Upper lobe of left lung (tissue), 6 donors: ENCODE data around the gene LMOD1. TPM values are rescaled to one million over a fixed set of nuclear protein-coding genes. Genes with fewer than 3 reads are reported as not detected.
"Not testable (repeated sequence)": the region's sequence is repeated elsewhere in the genome, so short reads cannot be mapped to it uniquely, and the experiment has no call there.

Experiments used
- ATAC-seq, 2 donors: fragments of 200-7000 bp; cut with Tn5 transposase; one replicate each; pipeline ENCODE4 v1.9.1; 2022; ENCODE audit warnings: mild to moderate bottlenecking in 2 of 2, moderate library complexity in 2 of 2; ENCODE audit not compliant: low FRiP score in 2 of 2
- DNase-seq, 2 donors: peaks; one replicate each; pipeline ENCODE4 v3.0.0-alpha.2; 2019 to 2020
- H3K27ac ChIP-seq, 4 donors: fragments of 200-600 bp; sonication (generic); one replicate each; pipeline ENCODE4 v1.5.1; 2016 to 2019
- H3K27me3 ChIP-seq, 4 donors: fragments of 200-600 bp; sonication (generic); one replicate each; pipeline ENCODE4 v1.5.1; 2017 to 2019
- H3K36me3 ChIP-seq, 4 donors: fragments of 200-600 bp; sonication (generic); one replicate each; pipeline ENCODE4 v1.5.1; 2016 to 2019
- H3K4me1 ChIP-seq, 4 donors: fragments of 200-600 bp; sonication (generic); one replicate each; pipeline ENCODE4 v1.5.1; 2018 to 2019
- H3K4me3 ChIP-seq, 4 donors: fragments of 200-600 bp; sonication (generic); one replicate each; pipeline ENCODE4 v1.5.1; 2017 to 2019; ENCODE audit warnings: mild to moderate bottlenecking in 2 of 4, moderate library complexity in 1 of 4
- H3K9me3 ChIP-seq, 4 donors: fragments of 200-600 bp; sonication (generic); one replicate each; pipeline ENCODE4 v1.5.1; 2018 to 2019
- EP300 ChIP-seq, 4 donors: sonication (generic); formaldehyde crosslinking; IDR thresholded peaks; one replicate each; pipeline ENCODE4 v1.5.1; 2017; ENCODE audit warnings: antibody characterized with exemption in 4 of 4, control low read depth in 2 of 4
- POLR2A ChIP-seq, 4 donors: fragments of 450-650 bp; IDR thresholded peaks; one replicate each; pipeline ENCODE4 v1.5.1; 2016 to 2017; ENCODE audit warnings: antibody characterized with exemption in 4 of 4, mild to moderate bottlenecking in 2 of 4
- POLR2AphosphoS5 ChIP-seq, 2 donors: sonication (generic); formaldehyde crosslinking; IDR thresholded peaks; one replicate each; pipeline ENCODE4 v1.5.1; 2017; ENCODE audit warnings: antibody characterized with exemption in 2 of 2
- WGBS, 2 donors: methylation state at CpG; one replicate each; pipeline ENCODE4 v1.1.5; 2017 to 2018; 5-methylcytosine and 5-hydroxymethylcytosine counted together
- total RNA-seq, 6 donors: library from RNA; depleted of rRNA in 4 of 6; stranded (reverse); fragments of >200 nt in 4 of 6; gene quantifications; one replicate each; pipeline versions ENCODE4 v1.1.0 to v1.2.1, GENCODE V29; 2016 to 2021
- TF ChIP-seq, protein P1 (sequence below), 6 experiments: fragments of 450-650 bp in 4 of 6; fragments of 200-600 bp in 2 of 6; sonication (generic) in 2 of 6; IDR thresholded peaks; one replicate each; pipeline ENCODE4 v1.5.1; 2016 to 2019; ENCODE audit warnings: antibody characterized with exemption in 6 of 6
- donor health status: DM: no; HTN: no; CAD: no; lungs with moderate emphysema.
- donor health status: DM: no; HTN: yes; CAD: no; lungs with severe emphysema.

The LMOD1 gene
- total RNA-seq, 6 donors from 2014 or later = 16.6 to 28.1 (median 22.9) TPM

DNA sequence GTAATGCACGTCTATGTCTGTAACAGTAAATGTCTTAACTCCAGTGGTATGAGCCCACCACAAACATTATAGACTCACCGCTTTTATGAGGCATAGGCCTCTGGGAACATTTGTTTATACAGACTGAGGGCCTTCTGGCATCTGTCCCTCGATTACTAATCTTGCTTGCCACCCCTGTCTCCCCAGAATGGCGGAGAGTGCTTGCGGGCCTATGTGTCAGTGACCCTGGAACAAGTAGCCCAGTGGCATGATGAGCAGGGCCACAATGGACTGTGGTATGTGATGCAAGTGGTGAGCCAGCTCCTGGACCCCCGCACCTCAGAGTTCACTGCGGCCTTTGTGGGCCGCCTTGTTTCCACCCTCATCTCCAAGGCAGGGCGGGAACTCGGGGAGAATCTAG lies 76.0 kb downstream of the LMOD1 start:
- DNase-seq = no peak
- H3K27me3 ChIP-seq = no peaks in the 10 kb centered on the region
- no peaks in the 10 kb centered on the region for H3K9me3 ChIP-seq
- ATAC-seq = no peak
- WGBS, 2 donors = 96 to 99% methylated on average over 10 of the region's 10 CpGs
- H3K27ac ChIP-seq = no peak overlapping the region
- no peak overlapping the region for H3K4me3 ChIP-seq
- H3K4me1 ChIP-seq = no peaks in the 10 kb centered on the region
- TF ChIP-seq EP300 (IDR thresholded peaks at IDR 0.05) (no peak), POLR2A (IDR thresholded peaks at IDR 0.05) (no peak), POLR2AphosphoS5 (IDR thresholded peaks at IDR 0.05) (no peak)
- TF ChIP-seq, protein P1, sequence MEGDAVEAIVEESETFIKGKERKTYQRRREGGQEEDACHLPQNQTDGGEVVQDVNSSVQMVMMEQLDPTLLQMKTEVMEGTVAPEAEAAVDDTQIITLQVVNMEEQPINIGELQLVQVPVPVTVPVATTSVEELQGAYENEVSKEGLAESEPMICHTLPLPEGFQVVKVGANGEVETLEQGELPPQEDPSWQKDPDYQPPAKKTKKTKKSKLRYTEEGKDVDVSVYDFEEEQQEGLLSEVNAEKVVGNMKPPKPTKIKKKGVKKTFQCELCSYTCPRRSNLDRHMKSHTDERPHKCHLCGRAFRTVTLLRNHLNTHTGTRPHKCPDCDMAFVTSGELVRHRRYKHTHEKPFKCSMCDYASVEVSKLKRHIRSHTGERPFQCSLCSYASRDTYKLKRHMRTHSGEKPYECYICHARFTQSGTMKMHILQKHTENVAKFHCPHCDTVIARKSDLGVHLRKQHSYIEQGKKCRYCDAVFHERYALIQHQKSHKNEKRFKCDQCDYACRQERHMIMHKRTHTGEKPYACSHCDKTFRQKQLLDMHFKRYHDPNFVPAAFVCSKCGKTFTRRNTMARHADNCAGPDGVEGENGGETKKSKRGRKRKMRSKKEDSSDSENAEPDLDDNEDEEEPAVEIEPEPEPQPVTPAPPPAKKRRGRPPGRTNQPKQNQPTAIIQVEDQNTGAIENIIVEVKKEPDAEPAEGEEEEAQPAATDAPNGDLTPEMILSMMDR (IDR thresholded peaks at IDR 0.05) = no peak
- H3K36me3 ChIP-seq = peaks cover 33 to 90% (median 75%) of the 10 kb centered on the region in 4 donors

DNA sequence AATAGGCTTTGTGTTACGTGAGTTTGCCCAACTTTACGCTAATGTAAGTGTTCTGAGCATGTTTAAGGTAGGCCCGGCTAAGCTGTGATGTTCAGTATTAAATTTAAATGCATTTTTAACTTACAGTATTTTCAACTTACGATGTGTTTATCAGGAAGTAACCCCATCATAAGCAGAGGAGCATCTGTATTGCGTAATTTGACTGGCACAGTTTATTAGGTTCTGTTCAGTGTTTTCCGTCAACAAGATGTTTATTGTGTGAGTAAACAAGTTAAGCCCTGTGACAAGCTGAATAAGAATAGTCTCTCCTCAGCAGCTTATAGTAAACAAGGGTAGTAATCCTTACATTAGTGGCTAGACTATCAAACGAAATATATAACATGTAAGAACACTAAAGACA lies 84.9 kb downstream of the LMOD1 start:
- peaks cover 14 to 83% (median 35%) of the 10 kb centered on the region in 4 donors for H3K36me3 ChIP-seq

DNA sequence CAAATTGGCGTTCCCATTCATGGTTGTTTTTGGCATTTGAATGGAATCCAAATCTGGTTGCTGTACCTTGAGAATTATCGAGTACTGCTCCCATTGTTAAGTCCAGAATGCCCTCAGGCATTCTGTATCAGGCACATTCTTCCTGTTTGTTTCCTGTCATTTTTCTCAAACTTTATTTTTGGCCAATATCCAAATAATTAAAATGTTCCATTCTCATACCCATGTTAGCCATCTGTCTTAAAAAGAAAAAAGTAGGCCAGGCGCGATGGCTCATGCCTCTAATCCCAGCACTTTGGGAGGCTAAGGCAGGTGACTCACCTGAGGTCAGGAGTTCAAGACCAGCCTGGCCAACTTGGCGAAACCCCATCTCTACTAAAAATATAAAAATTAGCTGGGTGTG lies 86.9 kb downstream of the LMOD1 start:
- DNase-seq (no peak), ATAC-seq (no peak)
- no peak overlapping the region for H3K27ac ChIP-seq
- peaks cover 0 to 2% (median 0%) of the 10 kb centered on the region in 4 donors for H3K4me1 ChIP-seq
- TF ChIP-seq POLR2AphosphoS5 (IDR thresholded peaks at IDR 0.05) (no peak), POLR2A (IDR thresholded peaks at IDR 0.05) (no peak), EP300 (IDR thresholded peaks at IDR 0.05) (no peak)
- TF ChIP-seq, protein P1 (IDR thresholded peaks at IDR 0.05) = no peak
- H3K27me3 ChIP-seq = no peaks in the 10 kb centered on the region
- H3K9me3 ChIP-seq = no peaks in the 10 kb centered on the region
- no peak overlapping the region for H3K4me3 ChIP-seq
- peaks cover 22 to 90% (median 44%) of the 10 kb centered on the region in 4 donors for H3K36me3 ChIP-seq
- 66 to 82% methylated on average over 5 of the region's 5 CpGs for WGBS, 2 donors

More for the DNA sequence above, 84.9 kb downstream of the LMOD1 start:
- WGBS, 2 donors = 83 to 84% methylated on average over 7 of the region's 7 CpGs
- H3K9me3 ChIP-seq = no peaks in the 10 kb centered on the region
- TF ChIP-seq, protein P1 (IDR thresholded peaks at IDR 0.05) = no peak
- H3K4me1 ChIP-seq = peaks cover 0 to 2% (median 0%) of the 10 kb centered on the region in 4 donors
- no peaks in the 10 kb centered on the region for H3K27me3 ChIP-seq
- DNase-seq = no peak
- H3K4me3 ChIP-seq = no peak overlapping the region
- no peak overlapping the region for H3K27ac ChIP-seq
- ATAC-seq = no peak

DNA sequence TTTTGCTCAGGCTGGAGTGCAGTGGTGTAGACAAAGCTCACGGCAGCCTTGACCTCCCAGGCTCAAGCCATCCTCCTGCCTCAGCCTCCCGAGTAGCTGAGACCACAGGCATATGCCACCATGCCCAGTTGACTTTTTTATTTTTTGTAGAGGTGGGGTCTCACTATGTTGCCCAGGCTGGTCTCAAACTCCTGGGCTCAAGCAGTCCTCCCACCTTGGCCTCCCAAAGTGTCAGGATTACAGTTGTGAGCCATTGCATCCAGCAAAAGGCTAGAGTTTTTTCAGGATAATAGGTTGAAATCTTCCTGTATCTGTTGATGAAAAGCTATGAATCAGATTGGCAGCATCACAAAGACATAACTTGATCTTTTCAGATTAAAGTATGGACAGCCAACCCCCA lies 89.6 kb downstream of the LMOD1 start:
- not testable (repeated sequence) for DNase-seq, H3K9me3 ChIP-seq, H3K27me3 ChIP-seq, H3K27ac ChIP-seq, H3K4me1 ChIP-seq, ATAC-seq, H3K4me3 ChIP-seq
- H3K36me3 ChIP-seq = peaks cover 42 to 92% (median 60%) of the 10 kb centered on the region in 4 donors
- 100% methylated on average over 2 of the region's 2 CpGs for WGBS, 2 donors

DNA sequence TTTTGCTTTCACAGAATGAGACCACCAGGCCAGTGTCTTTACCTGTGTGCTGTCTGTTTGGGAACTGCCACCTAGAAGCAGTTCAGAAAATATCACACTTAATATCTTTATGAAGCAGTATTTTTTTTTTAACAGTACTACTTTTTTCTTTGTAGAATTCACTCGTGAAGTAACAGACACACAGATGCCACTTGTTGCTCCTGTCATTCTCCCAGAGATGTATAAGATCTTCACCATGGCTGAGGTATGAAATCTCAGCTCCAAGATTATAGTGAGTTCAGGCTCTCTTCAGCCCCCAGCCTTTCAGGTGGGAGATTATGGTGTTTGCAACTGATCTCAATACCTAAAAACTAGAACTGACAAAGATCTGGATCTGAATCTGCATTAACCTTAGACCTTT lies 94.4 kb downstream of the LMOD1 start:
- DNase-seq (no peak), ATAC-seq (no peak)
- H3K27me3 ChIP-seq = no peaks in the 10 kb centered on the region
- TF ChIP-seq EP300 (IDR thresholded peaks at IDR 0.05) = no peak
- no peak for TF ChIP-seq POLR2A (IDR thresholded peaks at IDR 0.05)
- no peak for TF ChIP-seq POLR2AphosphoS5 (IDR thresholded peaks at IDR 0.05)
- TF ChIP-seq, protein P1 (IDR thresholded peaks at IDR 0.05) = no peak
- 75 to 90% methylated on average over 1 of the region's 1 CpG for WGBS, 2 donors
- no peak overlapping the region for H3K27ac ChIP-seq
- peaks cover 6 to 21% (median 17%) of the 10 kb centered on the region in 4 donors for H3K4me1 ChIP-seq
- no peak overlapping the region for H3K4me3 ChIP-seq
- peaks cover 33 to 92% (median 49%) of the 10 kb centered on the region in 4 donors for H3K36me3 ChIP-seq
- H3K9me3 ChIP-seq = no peaks in the 10 kb centered on the region
